AG09309 (cell line): Measurements from ENCODE around the gene CXCL12.

Source experiments
- DNase-seq: peaks from one replicate; pipeline ENCODE4 v3.0.0-alpha.2; 2010; ENCODE audit warnings: low read depth
- H3K4me3 ChIP-seq: 2 replicates; pipeline ENCODE4 v1.5.1; 2011; ENCODE audit warnings: mild to moderate bottlenecking, low read depth, low read length, moderate library complexity; ENCODE audit not compliant: control insufficient read depth
- CTCF ChIP-seq: IDR thresholded peaks from 2 replicates; pipeline ENCODE4 v1.5.1; 2011; ENCODE audit warnings: mild to moderate bottlenecking, low read depth, low read length, inconsistent platforms; ENCODE audit not compliant: insufficient read depth, control insufficient read depth; ENCODE audit errors: missing control alignments

CXCL12 gene

GRCh38 chr10:44380829-44381600, 3.9 kb downstream of the CXCL12 start:
- TF ChIP-seq CTCF = no peak
- H3K4me3 ChIP-seq = no peak overlapping the region
- DNase-seq = no peak

GRCh38 chr10:44379907-44380306, 5.0 kb downstream of the CXCL12 start:
- DNase-seq = no peak
- H3K4me3 ChIP-seq = no peak overlapping the region
- no peak for TF ChIP-seq CTCF

- TF ChIP-seq CTCF = no peak
- H3K4me3 ChIP-seq = no peak overlapping the region
- no peak for DNase-seq
These were observed 6.3 kb downstream of the CXCL12 start for GRCh38 chr10:44378626-44379025.

- no peak for TF ChIP-seq CTCF
- no peak overlapping the region for H3K4me3 ChIP-seq
- DNase-seq = no peak
These were observed 7.1 kb downstream of the CXCL12 start for GRCh38 chr10:44377651-44378310.

GRCh38 chr10:44376472-44377099, 8.3 kb downstream of the CXCL12 start:
- no peak for TF ChIP-seq CTCF

GRCh38 chr10:44374155-44374554, 10.7 kb downstream of the CXCL12 start:
- DNase-seq = no peak
- no peak overlapping the region for H3K4me3 ChIP-seq
- no peak for TF ChIP-seq CTCF

More at GRCh38 chr10:44376472-44377099, 8.3 kb downstream of the CXCL12 start:
- H3K4me3 ChIP-seq = no peak overlapping the region
- DNase-seq = no peak
